Lower lobe of right lung (tissue), 2 donors: Measurements from ENCODE around the gene EIF5A. TPM values are rescaled to one million over a fixed set of nuclear protein-coding genes. Genes with fewer than 3 reads are reported as not detected.

Experiments used
- ATAC-seq, 2 donors: fragments of 200-7000 bp; cut with Tn5 transposase; one replicate each; pipeline ENCODE4 v1.9.1; 2020 to 2022; ENCODE audit warnings: mild to moderate bottlenecking in 2 of 2, moderate library complexity in 2 of 2
- DNase-seq: peaks from one replicate; pipeline ENCODE4 v3.0.0-alpha.2; 2020
- H3K27ac ChIP-seq: fragments of 200-600 bp; one replicate; pipeline ENCODE4 v1.8.0; 2022
- H3K27me3 ChIP-seq: fragments of 200-600 bp; one replicate; pipeline ENCODE4 v1.8.0; 2022; ENCODE audit warnings: low read depth
- H3K36me3 ChIP-seq: fragments of 200-600 bp; one replicate; pipeline ENCODE4 v1.8.0; 2022; ENCODE audit warnings: mild to moderate bottlenecking
- H3K4me1 ChIP-seq: fragments of 200-600 bp; one replicate; pipeline ENCODE4 v1.8.0; 2022
- H3K4me3 ChIP-seq: fragments of 200-600 bp; one replicate; pipeline ENCODE4 v1.8.0; 2022; ENCODE audit warnings: mild to moderate bottlenecking
- H3K9me3 ChIP-seq: fragments of 200-600 bp; one replicate; pipeline ENCODE4 v1.8.0; 2022
- intact Hi-C: fragments of 100-400 bp; cut with DNase I; formaldehyde crosslinking; loops from one replicate; pipeline ENCODE4 v1.11.0; 2022
- total RNA-seq: library from RNA; stranded (reverse); fragmentation: NEBNext Ultra II Directional; extraction: Animal tissue kit (Norgen Biotek cat#: 25700); gene quantifications from one replicate; pipeline ENCODE4 v1.2.1, GENCODE V29; 2021
- TF ChIP-seq, protein P1 (sequence below): fragments of 200-600 bp; IDR thresholded peaks from one replicate; pipeline ENCODE4 v1.8.0; 2022; ENCODE audit warnings: antibody characterized with exemption, mild to moderate bottlenecking
- donor health status: DM: no; HTN: yes; CAD: no; lungs with severe emphysema.

EIF5A gene
- total RNA-seq, 1 donor from 2014 or later, result 216 TPM

GRCh38 chr17:7343250-7343649 lies 35.8 kb downstream of the EIF5A start:
- DNase-seq, result no peak
- Histone ChIP-seq H3K27ac (no peak overlapping the region), H3K4me1 (peaks cover 3% of the 10 kb centered on the region), H3K4me3 (no peak overlapping the region), H3K36me3 (peaks cover 11% of the 10 kb centered on the region), H3K9me3 (no peaks in the 10 kb centered on the region), H3K27me3 (peaks cover 9% of the 10 kb centered on the region)
- intact Hi-C loops, result no loop called here
- ATAC-seq, result no peak
- TF ChIP-seq, protein P1, sequence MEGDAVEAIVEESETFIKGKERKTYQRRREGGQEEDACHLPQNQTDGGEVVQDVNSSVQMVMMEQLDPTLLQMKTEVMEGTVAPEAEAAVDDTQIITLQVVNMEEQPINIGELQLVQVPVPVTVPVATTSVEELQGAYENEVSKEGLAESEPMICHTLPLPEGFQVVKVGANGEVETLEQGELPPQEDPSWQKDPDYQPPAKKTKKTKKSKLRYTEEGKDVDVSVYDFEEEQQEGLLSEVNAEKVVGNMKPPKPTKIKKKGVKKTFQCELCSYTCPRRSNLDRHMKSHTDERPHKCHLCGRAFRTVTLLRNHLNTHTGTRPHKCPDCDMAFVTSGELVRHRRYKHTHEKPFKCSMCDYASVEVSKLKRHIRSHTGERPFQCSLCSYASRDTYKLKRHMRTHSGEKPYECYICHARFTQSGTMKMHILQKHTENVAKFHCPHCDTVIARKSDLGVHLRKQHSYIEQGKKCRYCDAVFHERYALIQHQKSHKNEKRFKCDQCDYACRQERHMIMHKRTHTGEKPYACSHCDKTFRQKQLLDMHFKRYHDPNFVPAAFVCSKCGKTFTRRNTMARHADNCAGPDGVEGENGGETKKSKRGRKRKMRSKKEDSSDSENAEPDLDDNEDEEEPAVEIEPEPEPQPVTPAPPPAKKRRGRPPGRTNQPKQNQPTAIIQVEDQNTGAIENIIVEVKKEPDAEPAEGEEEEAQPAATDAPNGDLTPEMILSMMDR, result no peak

GRCh38 chr17:7346761-7347614 lies 39.6 kb downstream of the EIF5A start:
- DNase-seq (no peak), ATAC-seq (no peak)
- H3K9me3 ChIP-seq, result no peaks in the 10 kb centered on the region
- H3K27me3 ChIP-seq, result peaks cover 5% of the 10 kb centered on the region
- no peak overlapping the region for H3K4me3 ChIP-seq
- no peak overlapping the region for H3K27ac ChIP-seq
- peaks cover 4% of the 10 kb centered on the region for H3K36me3 ChIP-seq
- intact Hi-C loops, result no loop called here
- H3K4me1 ChIP-seq, result peaks cover 20% of the 10 kb centered on the region
- TF ChIP-seq, protein P1, result no peak

DNA sequence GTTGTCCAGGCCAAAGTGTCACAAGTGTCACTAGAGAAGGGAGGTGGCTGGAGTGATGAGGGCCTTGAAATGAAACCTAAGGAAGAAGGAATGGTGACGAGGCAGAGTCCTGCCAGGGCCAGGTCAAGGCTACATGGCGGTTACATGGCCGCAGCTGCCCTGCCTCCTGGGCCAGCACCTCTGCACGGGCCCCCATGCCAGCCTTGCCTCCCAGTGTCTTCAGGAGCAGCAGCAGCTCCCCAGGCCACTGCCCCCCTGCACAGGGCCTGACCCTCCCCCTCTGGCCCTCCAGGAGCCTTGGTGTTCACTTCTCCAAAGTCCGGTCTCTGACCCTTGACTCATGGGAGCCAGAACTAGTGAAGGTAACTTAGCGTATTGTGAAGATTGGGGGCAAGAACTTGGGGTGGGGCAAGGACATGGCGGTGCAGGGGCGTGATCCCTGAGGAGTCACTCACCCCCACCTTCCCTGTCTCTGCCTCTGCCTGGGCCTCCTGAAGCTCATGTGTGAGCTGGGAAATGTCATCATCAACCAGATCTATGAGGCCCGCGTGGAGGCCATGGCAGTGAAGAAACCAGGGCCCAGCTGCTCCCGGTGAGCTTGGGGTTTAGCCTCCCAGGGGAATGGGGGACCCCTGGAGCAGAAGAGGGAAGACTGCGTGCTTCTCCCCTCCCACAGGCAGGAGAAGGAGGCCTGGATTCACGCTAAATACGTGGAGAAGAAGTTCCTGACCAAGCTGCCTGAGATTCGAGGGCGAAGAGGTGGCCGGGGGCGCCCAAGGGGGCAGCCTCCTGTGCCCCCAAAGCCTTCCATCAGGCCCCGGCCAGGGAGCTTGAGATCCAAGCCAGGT lies 40.4 kb downstream of the EIF5A start:
- TF ChIP-seq, protein P1, result no peak
- Histone ChIP-seq H3K4me1 (peaks cover 26% of the 10 kb centered on the region), H3K27me3 (no peaks in the 10 kb centered on the region), H3K4me3 (no peak overlapping the region), H3K27ac (no peak overlapping the region), H3K36me3 (no peaks in the 10 kb centered on the region), H3K9me3 (no peaks in the 10 kb centered on the region)
- DNase-seq, result no peak
- intact Hi-C loops, result no loop called here
- no peak for ATAC-seq

DNA sequence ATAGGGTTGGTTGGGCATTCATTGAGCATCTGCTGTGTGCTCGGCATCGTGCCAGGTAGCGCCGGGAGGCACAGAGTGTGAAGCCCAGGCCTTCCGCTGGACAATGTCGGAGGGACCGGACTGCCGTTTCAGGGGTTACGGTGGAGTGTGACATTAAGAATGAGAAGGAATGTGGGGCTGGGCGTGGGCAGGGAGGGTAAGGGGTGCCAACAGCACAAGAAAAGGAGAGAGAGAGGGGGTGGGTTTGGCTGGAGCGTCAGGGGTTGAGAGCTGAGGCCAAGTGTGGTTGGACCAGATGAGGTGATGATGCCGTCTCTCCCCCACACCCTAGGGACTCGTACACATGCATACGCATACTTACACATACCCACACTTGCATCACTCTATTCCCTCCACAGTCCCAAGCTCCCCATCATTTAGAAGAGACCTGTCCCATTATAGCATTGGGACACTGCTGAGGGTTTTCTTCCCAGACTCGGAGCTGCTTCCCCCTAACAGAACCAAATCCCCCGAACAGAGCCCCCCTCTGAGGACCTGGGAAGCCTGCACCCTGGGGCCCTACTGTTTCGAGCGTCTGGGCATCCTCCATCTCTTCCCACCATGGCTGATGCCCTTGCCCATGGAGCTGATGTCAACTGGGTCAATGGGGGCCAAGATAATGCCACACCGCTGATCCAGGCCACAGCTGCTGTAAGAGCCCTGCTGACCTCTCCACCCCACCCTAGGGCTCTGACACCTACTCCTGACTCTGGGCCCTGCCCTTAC lies 41.2 kb downstream of the EIF5A start:
- DNase-seq (no peak), ATAC-seq (no peak)
- no peak overlapping the region for H3K27ac ChIP-seq
- H3K4me3 ChIP-seq, result no peak overlapping the region
- H3K4me1 ChIP-seq, result peaks cover 35% of the 10 kb centered on the region
- TF ChIP-seq, protein P1, result no peak
- H3K36me3 ChIP-seq, result no peaks in the 10 kb centered on the region
- no peaks in the 10 kb centered on the region for H3K9me3 ChIP-seq
- intact Hi-C loops, result no loop called here
- no peaks in the 10 kb centered on the region for H3K27me3 ChIP-seq
